ENCODE results near the gene ITCH. TPM values are rescaled to one million over a fixed set of nuclear protein-coding genes. Genes with fewer than 3 reads are reported as not detected.
"Not testable (repeated sequence)": the region's sequence is repeated elsewhere in the genome, so short reads cannot be mapped to it uniquely, and the experiment has no call there.

The ITCH gene
- polyA plus RNA-seq, 3 donors = 13.3 to 26.6 (median 19.9) TPM

DNA sequence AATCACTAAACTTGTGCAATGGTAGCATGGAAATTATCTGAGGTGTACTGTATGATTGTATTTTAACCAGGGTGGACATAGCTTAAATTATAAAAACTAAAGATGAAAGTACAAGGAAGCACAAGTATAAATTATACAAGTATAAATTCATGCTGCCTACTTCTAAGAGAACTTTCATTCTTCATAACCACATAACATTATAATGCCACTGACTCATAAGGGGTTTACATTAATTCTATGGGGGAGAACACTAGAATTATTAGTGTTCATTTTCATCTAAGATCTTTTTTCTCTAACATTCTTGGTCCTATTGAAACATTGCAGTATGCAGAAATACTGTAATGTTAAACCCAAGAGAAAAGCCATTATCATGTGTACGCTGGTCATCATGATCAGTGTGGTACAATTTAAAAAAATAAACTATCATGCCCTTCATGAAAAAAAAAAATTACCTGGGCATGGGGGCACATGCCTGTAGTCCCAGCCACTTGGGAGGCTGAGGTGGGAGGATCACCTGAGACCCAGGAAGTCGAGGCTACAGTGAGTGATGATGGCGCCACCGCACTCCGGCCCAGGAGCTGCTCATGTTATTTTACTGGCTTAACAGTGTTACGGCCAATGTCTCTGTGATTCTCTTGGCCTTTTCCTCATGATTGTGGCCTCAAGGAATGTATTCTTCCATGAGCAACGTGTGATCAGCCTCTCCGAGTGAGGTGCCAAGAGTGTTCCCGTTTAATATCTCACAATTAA, 34.0 kb upstream of the ITCH start:
- Histone ChIP-seq H3K9ac (ENCODE audit: insufficient read depth, low read length, poor library complexity, severe bottlenecking) (no peak overlapping the region), H3K4me3 (replicated peaks in 1 of 3; ENCODE audit: low read depth in 2 of 3, low read length in 3 of 3) (no peak overlapping the region), H3K27me3 (ENCODE audit: control insufficient read depth in 2 of 2, insufficient read depth in 2 of 2, low read length in 2 of 2) (no peaks in the 10 kb centered on the region), H3K27ac (ENCODE audit: low read depth in 1 of 2, low read length in 2 of 2) (no peak overlapping the region), H2AFZ (ENCODE audit: insufficient read depth, low read depth, low read length, poor library complexity, severe bottlenecking) (no peak overlapping the region), H3K36me3 (replicated peaks in 1 of 2; ENCODE audit: control insufficient read depth in 1 of 2, insufficient read depth in 2 of 2, low read length in 2 of 2) (no peaks in the 10 kb centered on the region), H3K4me1 (ENCODE audit: control insufficient read depth in 1 of 2, insufficient read depth in 2 of 2, low read length in 2 of 2) (no peaks in the 10 kb centered on the region), H3K79me2 (ENCODE audit: insufficient read depth, low read length) (no peaks in the 10 kb centered on the region), H3K4me2 (replicated peaks; ENCODE audit: extremely low read depth, low read length, poor library complexity, severe bottlenecking) (no peak overlapping the region), H4K20me1 (ENCODE audit: insufficient read depth, low read length) (no peaks in the 10 kb centered on the region), H3K9me3 (replicated peaks in 1 of 2; ENCODE audit: control insufficient read depth in 1 of 2, insufficient read depth in 1 of 2, low read length in 2 of 2) (no peaks in the 10 kb centered on the region)
- Mint-ChIP-seq H3K4me1 (no peaks in the 10 kb centered on the region), H3K4me3 (no peak overlapping the region), H3K9me3 (peaks cover 0 to 1% (median 0%) of the 10 kb centered on the region in 7 donors), H3K27me3 (ENCODE audit: low read depth in 3 of 3) (peaks cover 1 to 4% (median 3%) of the 10 kb centered on the region in 3 donors), H3K27ac (no peak overlapping the region), H3K36me3 (no peaks in the 10 kb centered on the region)
- TF ChIP-seq, protein P1, sequence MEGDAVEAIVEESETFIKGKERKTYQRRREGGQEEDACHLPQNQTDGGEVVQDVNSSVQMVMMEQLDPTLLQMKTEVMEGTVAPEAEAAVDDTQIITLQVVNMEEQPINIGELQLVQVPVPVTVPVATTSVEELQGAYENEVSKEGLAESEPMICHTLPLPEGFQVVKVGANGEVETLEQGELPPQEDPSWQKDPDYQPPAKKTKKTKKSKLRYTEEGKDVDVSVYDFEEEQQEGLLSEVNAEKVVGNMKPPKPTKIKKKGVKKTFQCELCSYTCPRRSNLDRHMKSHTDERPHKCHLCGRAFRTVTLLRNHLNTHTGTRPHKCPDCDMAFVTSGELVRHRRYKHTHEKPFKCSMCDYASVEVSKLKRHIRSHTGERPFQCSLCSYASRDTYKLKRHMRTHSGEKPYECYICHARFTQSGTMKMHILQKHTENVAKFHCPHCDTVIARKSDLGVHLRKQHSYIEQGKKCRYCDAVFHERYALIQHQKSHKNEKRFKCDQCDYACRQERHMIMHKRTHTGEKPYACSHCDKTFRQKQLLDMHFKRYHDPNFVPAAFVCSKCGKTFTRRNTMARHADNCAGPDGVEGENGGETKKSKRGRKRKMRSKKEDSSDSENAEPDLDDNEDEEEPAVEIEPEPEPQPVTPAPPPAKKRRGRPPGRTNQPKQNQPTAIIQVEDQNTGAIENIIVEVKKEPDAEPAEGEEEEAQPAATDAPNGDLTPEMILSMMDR (IDR thresholded peaks at IDR 0.05) = no peak
- DNase-seq = no peak
- intact Hi-C loops (cut with micrococcal nuclease) = no loop called here
- 96% methylated on average over 7 of the region's 9 CpGs for WGBS (ENCODE audit: insufficient coverage)

DNA sequence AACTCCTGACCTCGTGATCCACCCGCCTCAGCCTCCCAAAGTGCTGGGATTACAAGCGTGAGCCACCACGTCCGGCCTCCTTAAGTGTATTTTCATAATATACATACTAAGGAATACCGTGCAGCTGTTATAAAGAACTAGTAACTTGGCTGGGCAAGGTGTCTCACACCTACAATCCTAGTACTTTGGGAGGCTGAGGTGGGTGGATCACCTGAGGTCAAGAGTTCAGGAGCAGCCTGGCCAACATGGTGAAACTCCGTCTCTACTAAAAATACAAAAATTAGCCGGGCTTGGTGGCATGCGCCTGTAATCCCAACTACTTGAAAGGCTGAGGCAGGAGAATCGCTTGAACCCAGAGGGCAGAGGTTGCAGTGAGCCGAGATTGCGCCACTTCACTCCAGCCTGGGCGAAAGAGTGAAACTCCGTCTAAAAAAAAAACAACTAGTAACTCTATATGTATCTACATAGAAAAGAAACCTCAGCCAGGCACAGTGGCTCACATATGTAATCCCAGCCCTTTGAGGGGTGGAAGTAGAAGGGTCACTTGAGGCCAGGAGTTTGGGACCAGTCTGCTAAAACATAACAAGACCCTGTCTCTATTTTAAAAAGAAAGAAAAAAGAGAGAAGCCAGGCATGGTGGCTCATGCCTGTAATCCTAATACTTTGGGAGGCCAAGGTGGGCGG, 32.1 kb upstream of the ITCH start:
- H3K36me3 Mint-ChIP-seq; H3K4me1 ChIP-seq (ENCODE audit: control insufficient read depth in 1 of 2, insufficient read depth in 2 of 2, low read length in 2 of 2); H3K27me3 ChIP-seq (ENCODE audit: control insufficient read depth in 2 of 2, insufficient read depth in 2 of 2, low read length in 2 of 2); H3K4me3 Mint-ChIP-seq; H3K79me2 ChIP-seq (ENCODE audit: insufficient read depth, low read length); H3K9me3 Mint-ChIP-seq; H3K27me3 Mint-ChIP-seq (ENCODE audit: low read depth in 3 of 3); H4K20me1 ChIP-seq (ENCODE audit: insufficient read depth, low read length); H3K27ac Mint-ChIP-seq; H3K4me2 ChIP-seq (replicated peaks; ENCODE audit: extremely low read depth, low read length, poor library complexity, severe bottlenecking); intact Hi-C loops (cut with micrococcal nuclease); H3K4me1 Mint-ChIP-seq; H3K4me3 ChIP-seq (replicated peaks in 1 of 3; ENCODE audit: low read depth in 2 of 3, low read length in 3 of 3); H2AFZ ChIP-seq (ENCODE audit: insufficient read depth, low read depth, low read length, poor library complexity, severe bottlenecking); H3K36me3 ChIP-seq (replicated peaks in 1 of 2; ENCODE audit: control insufficient read depth in 1 of 2, insufficient read depth in 2 of 2, low read length in 2 of 2); DNase-seq; H3K9me3 ChIP-seq (replicated peaks in 1 of 2; ENCODE audit: control insufficient read depth in 1 of 2, insufficient read depth in 1 of 2, low read length in 2 of 2); H3K9ac ChIP-seq (ENCODE audit: insufficient read depth, low read length, poor library complexity, severe bottlenecking); H3K27ac ChIP-seq (ENCODE audit: low read depth in 1 of 2, low read length in 2 of 2): not testable (repeated sequence)
- WGBS (ENCODE audit: insufficient coverage) = 86% methylated on average over 3 of the region's 15 CpGs
